GM20431 (cell line): ENCODE results near the gene SETDB2.

Source experiments
- in situ Hi-C: fragments of 300-500 bp; cut with MseI, MboI; formaldehyde crosslinking; loops from one replicate; pipeline ENCODE4 v1.15.0; 2020; ENCODE audit warnings: low sequenced_read_pairs; ENCODE audit not compliant: unreplicated experiment

SETDB2 gene

GRCh38 chr13:49521224-49521623 lies 77.2 kb downstream of the SETDB2 start:
- in situ Hi-C loops = no loop called here

- in situ Hi-C loops = no loop called here
Observed at GRCh38 chr13:49524740-49525501, 80.8 kb downstream of the SETDB2 start.

DNA sequence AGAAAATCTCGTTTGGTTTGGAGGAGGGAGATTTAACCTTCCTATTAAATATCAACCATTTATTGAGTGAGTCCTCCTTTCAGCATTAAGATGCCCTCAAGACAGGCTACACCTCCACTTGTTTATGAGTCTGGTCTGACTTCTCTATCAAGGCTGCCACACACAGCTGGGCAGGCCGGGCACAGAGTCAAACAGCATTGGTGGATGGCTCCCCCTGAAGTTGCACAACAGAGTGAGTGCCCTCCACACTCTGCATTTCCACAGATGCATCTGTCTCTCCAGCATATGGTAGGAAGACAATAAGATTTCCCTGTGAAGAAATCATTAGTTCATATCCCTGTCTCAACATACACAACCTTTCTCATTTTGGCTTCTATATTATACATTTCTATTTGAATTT lies 83.0 kb downstream of the SETDB2 start:
- in situ Hi-C loops = no loop called here

GRCh38 chr13:49528161-49528560 lies 84.1 kb downstream of the SETDB2 start:
- in situ Hi-C loops = no loop called here

GRCh38 chr13:49530457-49530856 lies 86.4 kb downstream of the SETDB2 start:
- in situ Hi-C loops = no loop called here

DNA sequence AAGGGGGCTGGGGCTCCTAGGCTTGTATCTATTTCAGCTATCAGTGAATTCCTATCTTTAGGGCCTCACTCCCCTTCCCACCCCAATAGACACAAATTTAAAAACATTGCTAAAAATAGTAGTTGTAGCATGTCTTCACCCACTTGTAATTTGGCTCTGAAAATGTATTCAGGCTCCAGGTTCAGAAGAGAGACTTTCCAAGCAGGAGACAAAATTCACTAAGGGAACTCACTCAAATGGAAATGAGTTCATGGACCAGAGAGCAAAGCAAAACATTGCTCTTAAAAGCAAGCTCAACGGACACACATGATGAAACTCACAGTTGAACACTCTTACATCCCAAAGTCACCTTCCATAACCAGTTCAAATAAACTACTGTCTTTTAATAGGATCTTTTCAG lies 88.5 kb downstream of the SETDB2 start:
- in situ Hi-C loops = no loop called here

DNA sequence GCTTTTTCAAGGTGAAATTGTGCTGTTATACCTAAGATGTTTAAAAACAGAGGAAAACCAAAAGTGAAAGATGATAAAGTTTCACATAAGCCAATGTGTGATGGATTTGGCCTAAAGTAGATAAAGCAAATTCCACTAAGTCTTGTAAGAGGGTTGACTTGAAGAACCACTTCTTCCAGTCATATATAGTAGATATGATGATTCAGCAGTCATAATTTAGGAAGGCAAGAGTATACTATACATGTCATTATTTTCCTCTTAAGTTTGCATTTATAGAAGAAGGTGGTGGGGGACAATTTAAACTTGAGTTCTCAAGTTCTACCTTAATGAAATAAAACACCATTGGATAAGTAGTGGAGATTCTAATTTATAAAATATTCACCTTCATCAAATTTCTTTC lies 88.9 kb downstream of the SETDB2 start:
- in situ Hi-C loops = no loop called here

DNA sequence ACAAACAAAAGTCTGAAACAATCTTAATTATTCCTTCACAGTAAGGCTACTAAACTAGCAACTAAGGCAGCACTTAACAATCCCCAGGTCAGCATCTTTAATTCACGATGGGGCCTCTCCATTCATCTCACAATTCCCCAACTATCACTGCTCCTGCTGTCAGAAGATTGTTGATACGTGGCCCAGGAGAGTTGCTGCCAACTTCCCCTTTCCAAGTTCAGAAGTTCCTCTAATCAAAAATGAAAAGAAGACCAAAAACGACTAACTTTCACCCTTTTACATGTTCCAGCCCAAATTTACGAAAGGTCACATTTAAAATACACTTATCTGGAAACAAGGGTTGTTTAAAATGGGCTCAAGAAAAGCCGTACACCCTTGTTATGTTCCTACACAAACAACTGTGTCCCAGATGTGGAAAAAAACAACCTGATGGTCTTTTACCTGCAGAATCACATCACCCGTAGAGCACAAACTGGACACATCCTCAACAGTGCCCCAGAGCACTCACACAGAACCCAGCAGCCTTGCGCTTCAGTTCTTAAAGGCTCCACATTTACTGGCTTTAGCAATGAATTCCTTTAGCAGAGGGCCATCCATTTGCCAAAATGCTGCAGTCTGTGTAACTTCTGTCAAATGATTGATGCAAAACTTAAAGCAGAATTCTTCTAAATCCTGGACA lies 89.7 kb downstream of the SETDB2 start:
- in situ Hi-C loops = no loop called here

DNA sequence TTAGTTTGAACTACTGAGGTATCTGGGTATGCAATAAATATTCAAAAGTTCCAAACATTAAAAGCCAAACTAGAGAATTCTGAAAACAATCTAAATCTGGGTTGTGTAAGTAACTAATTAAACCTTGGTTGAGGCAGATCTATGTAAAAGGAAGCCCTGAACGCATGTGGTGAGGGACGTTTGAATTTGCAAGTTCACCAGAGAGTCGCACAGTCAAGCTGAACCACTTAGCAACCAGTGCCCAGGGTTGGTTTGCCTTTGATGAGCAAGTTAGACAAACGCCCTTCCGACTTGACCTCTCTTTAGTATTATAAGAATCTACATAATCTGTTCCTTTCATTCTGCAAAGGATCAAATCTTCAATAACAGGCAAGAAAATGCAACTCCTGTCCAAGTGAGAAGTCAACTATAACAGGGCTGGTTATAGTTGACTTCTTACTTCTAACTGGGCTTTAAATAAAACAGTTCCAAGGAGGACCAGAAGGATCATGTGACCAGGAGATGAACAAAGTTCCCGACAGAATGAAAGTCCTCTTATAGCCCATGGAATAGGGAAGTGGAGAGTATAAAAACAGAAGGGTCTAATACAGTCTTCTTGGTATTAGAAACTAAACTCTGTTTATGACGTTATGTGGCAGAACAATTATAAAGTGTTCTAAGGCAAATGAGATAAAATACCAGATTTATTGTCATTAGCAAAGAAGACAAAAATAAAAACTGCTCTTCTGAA lies 92.2 kb downstream of the SETDB2 start:
- in situ Hi-C loops = no loop called here

- in situ Hi-C loops = no loop called here
Observed at GRCh38 chr13:49538404-49538803, 94.3 kb downstream of the SETDB2 start.

GRCh38 chr13:49539313-49539712 lies 95.2 kb downstream of the SETDB2 start:
- in situ Hi-C loops = no loop called here

DNA sequence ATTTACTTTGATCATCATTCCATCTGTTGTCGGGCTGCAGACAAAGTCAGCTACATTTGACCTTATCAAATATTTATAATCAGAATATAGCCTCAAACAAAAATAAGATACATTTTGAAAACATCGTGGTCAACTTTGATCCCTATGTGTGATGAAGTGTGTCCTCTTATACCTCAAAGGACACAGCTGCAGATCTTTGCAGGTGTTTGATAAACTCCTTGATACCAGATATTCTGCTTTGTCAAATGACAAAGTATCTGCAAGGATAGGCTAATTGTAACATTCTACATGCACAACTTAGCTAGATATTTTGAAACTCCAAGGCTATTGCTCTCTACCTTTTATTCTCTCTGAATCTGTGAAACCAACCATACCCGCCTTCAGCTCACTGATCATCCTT lies 95.7 kb downstream of the SETDB2 start:
- in situ Hi-C loops = no loop called here

DNA sequence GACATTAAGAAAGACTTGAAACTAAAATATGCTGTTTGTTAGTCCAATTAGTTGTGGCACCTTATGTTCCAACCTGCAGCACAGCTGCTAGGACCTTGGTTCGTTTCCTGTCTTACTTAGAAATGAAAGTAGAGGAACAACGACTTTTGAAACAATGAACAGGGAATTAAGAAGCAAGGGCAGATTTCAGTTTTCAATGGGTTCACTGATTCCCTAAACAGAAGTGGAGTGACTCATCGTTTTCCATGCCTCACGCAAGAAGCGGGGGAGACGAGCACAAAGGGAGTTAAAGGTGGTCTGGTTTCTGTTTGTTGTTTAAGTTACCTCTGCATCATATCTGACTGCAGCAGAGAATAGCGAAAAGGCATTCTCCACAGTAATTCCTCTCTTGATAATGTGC lies 96.5 kb downstream of the SETDB2 start:
- in situ Hi-C loops = no loop called here

DNA sequence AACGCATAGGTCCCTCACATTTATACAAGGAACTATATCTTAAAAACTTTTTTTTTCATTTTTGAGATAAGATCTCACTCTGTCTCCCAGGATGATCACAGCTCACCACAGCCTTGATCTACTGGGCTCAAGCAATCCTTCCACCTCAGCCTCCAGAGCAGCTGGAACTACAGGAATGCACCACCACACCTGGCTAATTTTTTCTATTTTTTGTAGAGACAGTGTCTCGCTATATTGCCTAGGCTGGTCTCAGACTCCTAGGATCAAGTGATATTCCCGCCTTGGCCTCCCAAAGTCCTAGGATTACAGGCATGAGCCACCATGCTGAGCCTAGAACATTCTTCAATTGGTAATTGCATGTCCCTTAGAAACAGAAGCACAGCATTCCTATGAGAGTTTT lies 99.6 kb downstream of the SETDB2 start:
- in situ Hi-C loops = no loop called here
